Measurements from ENCODE around the gene RNF208. TPM values are rescaled to one million over a fixed set of nuclear protein-coding genes. Genes with fewer than 3 reads are reported as not detected.

RNF208 gene
- total and polyA plus RNA-seq, 2 donors (not counting 1 experiment from before 2014, with no cell fraction given) = 0.14 to 0.33 TPM

DNA sequence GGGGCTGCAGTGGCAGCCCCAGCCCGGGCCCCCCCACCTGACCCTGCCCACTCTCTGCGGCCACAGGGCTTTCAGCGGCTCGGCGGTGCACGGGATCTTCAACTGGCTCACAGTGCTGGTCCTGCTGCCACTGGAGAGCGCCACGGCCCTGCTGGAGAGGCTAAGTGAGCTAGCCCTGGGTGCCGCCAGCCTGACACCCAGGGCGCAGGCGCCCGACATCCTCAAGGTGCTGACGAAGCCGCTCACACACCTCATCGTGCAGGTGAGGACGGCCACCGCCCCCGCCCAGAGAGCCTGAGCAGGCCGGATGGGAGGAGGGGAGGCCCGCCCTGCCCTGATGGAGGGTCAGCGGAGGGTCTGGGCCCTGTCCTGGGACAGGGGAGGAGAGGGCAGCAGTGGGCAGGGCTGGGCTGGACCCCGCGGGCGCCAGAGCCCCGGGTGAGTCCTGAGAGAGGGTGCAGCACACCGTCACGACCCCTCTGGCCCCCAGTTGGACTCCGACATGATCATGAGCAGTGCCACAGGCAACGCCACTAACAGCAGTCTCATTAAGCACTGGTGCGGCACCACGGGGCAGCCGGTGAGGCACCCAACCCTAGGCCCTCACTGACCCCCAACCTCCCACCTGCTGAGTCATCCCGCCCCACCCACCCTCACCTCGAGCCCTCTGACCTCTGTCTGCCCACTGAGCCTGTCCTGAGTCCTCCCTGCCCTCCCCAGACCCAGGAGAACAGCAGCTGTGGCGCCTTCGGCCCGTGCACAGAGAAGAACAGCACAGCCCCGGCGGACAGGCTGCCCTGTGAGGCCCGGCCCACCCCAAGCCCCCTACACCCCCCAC is 11.3 kb upstream of the RNF208 start:
- H3K9ac ChIP-seq (ENCODE audit: insufficient read depth, low read length) = no peak overlapping the region
- H3K79me2 ChIP-seq (ENCODE audit: control insufficient read depth, insufficient read depth, low read length) = peaks cover 3% of the 10 kb centered on the region
- no peaks in the 10 kb centered on the region for H3K9me3 ChIP-seq (ENCODE audit: control insufficient read depth, insufficient read depth, low read depth, low read length)
- H2AFZ ChIP-seq (ENCODE audit: low read length) = no peak overlapping the region
- H3K4me3 ChIP-seq (replicated peaks in 1 of 4; ENCODE audit: control extremely low read depth in 1 of 4, insufficient read depth in 1 of 4, low read depth in 3 of 4, low read length in 4 of 4) = no peak overlapping the region
- no peaks in the 10 kb centered on the region for H3K4me1 ChIP-seq (ENCODE audit: control insufficient read depth, extremely low read depth, insufficient read depth, low read length)
- TF ChIP-seq EZH2 (IDR thresholded peaks at IDR 0.05; ENCODE audit: low read length, missing control alignments) (no peak), CTCF (conservative IDR thresholded peaks at IDR 0.05 in 1 of 2, IDR thresholded peaks at IDR 0.05 in 1 of 2; ENCODE audit: low read depth in 1 of 2, low read length in 2 of 2) (no peak)
- H3K36me3 ChIP-seq (ENCODE audit: control insufficient read depth, insufficient read depth, low read length) = no peaks in the 10 kb centered on the region
- H3K27ac ChIP-seq (ENCODE audit: insufficient read depth, low read length) = no peak overlapping the region
- no peaks in the 10 kb centered on the region for H3K27me3 ChIP-seq (ENCODE audit: control insufficient read depth, insufficient read depth, low read length)
- H3K4me2 ChIP-seq (ENCODE audit: extremely low read depth, insufficient read depth, low read length) = no peak overlapping the region
- no peaks in the 10 kb centered on the region for H4K20me1 ChIP-seq (ENCODE audit: control insufficient read depth, extremely low read depth, insufficient read depth, low read length)
- DNase-seq (ENCODE audit: low read depth in 2 of 2) = no peak

- H3K4me2 ChIP-seq (ENCODE audit: extremely low read depth, insufficient read depth, low read length) = no peak overlapping the region
- H2AFZ ChIP-seq (ENCODE audit: low read length) = no peak overlapping the region
- H3K4me3 ChIP-seq (replicated peaks in 1 of 4; ENCODE audit: control extremely low read depth in 1 of 4, insufficient read depth in 1 of 4, low read depth in 3 of 4, low read length in 4 of 4) = no peak overlapping the region
- H3K4me1 ChIP-seq (ENCODE audit: control insufficient read depth, extremely low read depth, insufficient read depth, low read length) = no peaks in the 10 kb centered on the region
- H3K9ac ChIP-seq (ENCODE audit: insufficient read depth, low read length) = no peak overlapping the region
- no peak for DNase-seq (ENCODE audit: low read depth in 2 of 2)
- no peaks in the 10 kb centered on the region for H3K36me3 ChIP-seq (ENCODE audit: control insufficient read depth, insufficient read depth, low read length)
- H3K79me2 ChIP-seq (ENCODE audit: control insufficient read depth, insufficient read depth, low read length) = no peaks in the 10 kb centered on the region
- no peaks in the 10 kb centered on the region for H3K9me3 ChIP-seq (ENCODE audit: control insufficient read depth, insufficient read depth, low read depth, low read length)
- H3K27me3 ChIP-seq (ENCODE audit: control insufficient read depth, insufficient read depth, low read length) = no peaks in the 10 kb centered on the region
- no peaks in the 10 kb centered on the region for H4K20me1 ChIP-seq (ENCODE audit: control insufficient read depth, extremely low read depth, insufficient read depth, low read length)
- no peak overlapping the region for H3K27ac ChIP-seq (ENCODE audit: insufficient read depth, low read length)
- no peak for TF ChIP-seq EZH2 (IDR thresholded peaks at IDR 0.05; ENCODE audit: low read length, missing control alignments)
- no peak for TF ChIP-seq CTCF (conservative IDR thresholded peaks at IDR 0.05 in 1 of 2, IDR thresholded peaks at IDR 0.05 in 1 of 2; ENCODE audit: low read depth in 1 of 2, low read length in 2 of 2)
Observed at GRCh38 chr9:137232510-137232909, 10.5 kb upstream of the RNF208 start.

- no peaks in the 10 kb centered on the region for H3K9me3 ChIP-seq (ENCODE audit: control insufficient read depth, insufficient read depth, low read depth, low read length)
- no peak for DNase-seq (ENCODE audit: low read depth in 2 of 2)
- no peaks in the 10 kb centered on the region for H3K27me3 ChIP-seq (ENCODE audit: control insufficient read depth, insufficient read depth, low read length)
- H3K27ac ChIP-seq (ENCODE audit: insufficient read depth, low read length) = no peak overlapping the region
- no peak overlapping the region for H3K9ac ChIP-seq (ENCODE audit: insufficient read depth, low read length)
- no peaks in the 10 kb centered on the region for H3K36me3 ChIP-seq (ENCODE audit: control insufficient read depth, insufficient read depth, low read length)
- H3K4me3 ChIP-seq (replicated peaks in 1 of 4; ENCODE audit: control extremely low read depth in 1 of 4, insufficient read depth in 1 of 4, low read depth in 3 of 4, low read length in 4 of 4) = no peak overlapping the region
- no peaks in the 10 kb centered on the region for H3K4me1 ChIP-seq (ENCODE audit: control insufficient read depth, extremely low read depth, insufficient read depth, low read length)
- H4K20me1 ChIP-seq (ENCODE audit: control insufficient read depth, extremely low read depth, insufficient read depth, low read length) = no peaks in the 10 kb centered on the region
- no peak overlapping the region for H2AFZ ChIP-seq (ENCODE audit: low read length)
- H3K4me2 ChIP-seq (ENCODE audit: extremely low read depth, insufficient read depth, low read length) = no peak overlapping the region
- H3K79me2 ChIP-seq (ENCODE audit: control insufficient read depth, insufficient read depth, low read length) = no peaks in the 10 kb centered on the region
- TF ChIP-seq EZH2 (IDR thresholded peaks at IDR 0.05; ENCODE audit: low read length, missing control alignments) (no peak), CTCF (conservative IDR thresholded peaks at IDR 0.05 in 1 of 2, IDR thresholded peaks at IDR 0.05 in 1 of 2; ENCODE audit: low read depth in 1 of 2, low read length in 2 of 2) (no peak)
Observed at GRCh38 chr9:137232101-137232500, 10.1 kb upstream of the RNF208 start.

Measured in fibroblast of lung (primary cell).